NB4 (cell line): ENCODE data around the gene NME7.
"Not testable (repeated sequence)": the region's sequence is repeated elsewhere in the genome, so short reads cannot be mapped to it uniquely, and the experiment has no call there.

Experiments
- DNase-seq: peaks from one replicate; pipeline ENCODE4 v3.0.0; 2010; ENCODE audit warnings: low read depth
- H3K4me3 ChIP-seq: one replicate; pipeline ENCODE4 v1.5.1; 2011; ENCODE audit warnings: mild to moderate bottlenecking, low read depth, low read length, moderate library complexity
- CTCF ChIP-seq: IDR thresholded peaks from one replicate; pipeline ENCODE4 v1.5.1; 2012; ENCODE audit warnings: low read depth, low read length
- MAX ChIP-seq: IDR thresholded peaks from 2 replicates; pipeline ENCODE4 v1.6.1; 2011; ENCODE audit warnings: low read depth, low read length
- MYC ChIP-seq: IDR thresholded peaks from 2 replicates; pipeline ENCODE4 v1.6.1; 2011; ENCODE audit warnings: low read depth, low read length
- POLR2A ChIP-seq: IDR thresholded peaks from 2 replicates; pipeline ENCODE4 v1.6.1; 2011; ENCODE audit warnings: mild to moderate bottlenecking; ENCODE audit not compliant: insufficient read length; ENCODE audit errors: extremely low read depth

Gene NME7

DNA sequence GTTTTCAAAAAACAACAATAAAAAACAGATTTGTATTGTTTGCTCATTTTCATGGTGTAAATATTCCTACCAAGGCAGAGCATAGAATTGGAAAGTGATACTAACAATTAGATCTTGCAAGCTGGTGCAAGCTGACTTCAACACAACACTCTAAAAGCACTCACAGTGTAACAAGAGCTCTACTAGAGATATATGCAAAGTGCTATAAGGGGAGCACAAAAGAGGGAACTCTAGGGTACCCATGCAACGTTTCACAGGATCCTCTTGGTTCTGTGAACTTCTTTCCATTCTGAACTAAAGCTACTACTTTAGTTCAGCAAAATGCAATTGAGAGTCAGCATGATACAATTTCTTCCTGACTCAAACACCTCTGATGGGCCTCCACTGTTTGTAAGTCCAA is 182.8 kb downstream of the NME7 start:
- TF ChIP-seq MAX (no peak), MYC (no peak), CTCF (no peak), POLR2A (no peak)
- H3K4me3 ChIP-seq: no peak overlapping the region
- no peak for DNase-seq

- TF ChIP-seq MAX (no peak), MYC (no peak), POLR2A (no peak), CTCF (no peak)
- no peak for DNase-seq
- H3K4me3 ChIP-seq: no peak overlapping the region
Measured at GRCh38 chr1:169180174-169180573, 187.4 kb downstream of the NME7 start.

DNA sequence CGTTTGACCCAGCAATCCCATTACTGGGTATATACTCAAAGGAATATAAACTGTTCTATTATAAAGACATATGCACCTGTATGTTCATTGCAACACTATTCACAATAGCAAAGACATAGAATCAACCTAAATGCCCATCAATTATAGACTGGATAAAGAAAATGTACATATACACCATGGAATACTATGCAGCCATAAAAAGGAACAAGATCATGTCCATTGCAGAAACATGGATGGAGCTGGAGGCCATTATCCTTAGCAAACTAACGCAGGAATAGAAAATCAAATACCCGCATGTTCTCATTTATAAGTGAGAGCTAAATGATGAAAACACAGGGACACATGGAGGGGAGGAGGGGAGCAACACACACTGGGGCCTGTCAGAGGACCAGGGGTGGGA is 188.2 kb downstream of the NME7 start:
- H3K4me3 ChIP-seq: not testable (repeated sequence)

DNA sequence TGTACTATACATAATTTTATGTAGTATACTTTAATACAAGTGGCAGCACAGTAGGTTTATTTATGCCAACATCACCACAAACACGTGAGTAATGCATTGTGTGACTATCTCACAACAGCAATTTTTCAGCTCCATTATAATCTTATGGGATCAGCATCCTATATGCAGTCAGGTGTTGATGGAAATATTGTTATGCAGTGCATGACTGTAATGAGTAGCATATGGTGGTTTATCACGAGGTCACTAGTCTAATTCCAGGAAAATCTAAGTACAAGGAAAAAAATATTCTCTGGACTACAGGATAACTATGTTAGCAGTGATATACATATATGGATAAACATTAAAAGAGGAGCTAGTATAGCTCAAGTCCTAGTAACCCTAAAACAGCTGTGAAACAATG is 192.1 kb downstream of the NME7 start:
- DNase-seq: no peak
- TF ChIP-seq POLR2A (no peak), MAX (no peak), CTCF (no peak), MYC (no peak)
- no peak overlapping the region for H3K4me3 ChIP-seq

More for the DNA sequence above, 188.2 kb downstream of the NME7 start:
- not testable (repeated sequence) for DNase-seq

GRCh38 chr1:169163059-169163458 is 204.5 kb downstream of the NME7 start:
- no peak for TF ChIP-seq MAX
- no peak for TF ChIP-seq POLR2A
- no peak for TF ChIP-seq CTCF
- no peak for TF ChIP-seq MYC
- no peak for DNase-seq

DNA sequence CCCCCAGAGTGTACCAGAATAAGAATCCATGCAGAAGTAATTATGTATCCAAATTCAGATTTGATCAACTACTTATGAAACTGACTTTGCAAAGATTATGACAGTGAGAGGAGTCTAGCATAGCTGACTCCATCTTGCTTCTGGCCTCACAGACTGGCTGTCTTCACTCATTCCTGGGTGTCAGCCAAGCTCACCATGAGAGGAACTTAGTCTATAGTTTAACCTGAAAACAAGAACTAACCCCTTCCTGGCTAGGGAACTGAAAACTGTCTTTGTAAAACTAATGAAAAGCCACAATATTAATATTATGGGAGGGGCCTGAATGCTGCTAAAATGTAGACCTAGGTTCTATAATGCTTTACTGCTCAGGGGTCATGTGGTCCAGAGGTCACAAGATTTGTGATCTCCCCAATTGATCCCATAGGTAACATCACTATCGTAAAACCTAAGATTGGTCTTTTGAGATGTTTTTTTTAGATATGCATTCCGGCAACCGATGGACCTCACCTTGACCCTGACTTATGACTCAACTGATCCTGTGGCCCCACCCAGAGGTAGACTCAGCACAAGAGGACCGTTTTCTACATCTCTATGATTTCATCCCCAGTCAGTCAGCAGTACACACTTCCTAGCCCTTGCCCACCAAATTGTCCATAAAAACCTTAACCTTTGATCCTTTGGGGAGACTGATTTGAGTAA is 206.0 kb downstream of the NME7 start:
- no peak for DNase-seq

More at GRCh38 chr1:169163059-169163458, 204.5 kb downstream of the NME7 start:
- no peak overlapping the region for H3K4me3 ChIP-seq

GRCh38 chr1:169160845-169161495 is 206.6 kb downstream of the NME7 start:
- no peak for DNase-seq
- TF ChIP-seq MYC (no peak), MAX (no peak), CTCF (no peak), POLR2A (no peak)
- no peak overlapping the region for H3K4me3 ChIP-seq

More for the DNA sequence above, 206.0 kb downstream of the NME7 start:
- H3K4me3 ChIP-seq: no peak overlapping the region
- TF ChIP-seq POLR2A: no peak
